SK-N-MC (cell line): ENCODE measurements around the gene ANO2.

ENCODE experiments used
- EZH2 ChIP-seq: fragments of 200-600 bp; sonication (generic); IDR thresholded peaks from one replicate; pipeline ENCODE4 v1.6.1; 2017; ENCODE audit warnings: antibody characterized with exemption
- POLR2AphosphoS5 ChIP-seq: IDR thresholded peaks from 2 replicates; pipeline ENCODE4 v1.6.1; 2012; ENCODE audit warnings: mild to moderate bottlenecking, low read depth, low read length, borderline replicate concordance

- no peak for TF ChIP-seq POLR2AphosphoS5
- TF ChIP-seq EZH2: no peak
Measured at GRCh38 chr12:5678176-5678575, 266.9 kb downstream of the ANO2 start.
